Sigmoid colon (tissue), 4 donors: ENCODE data around the gene TNFSF4.

Source experiments
- CTCF ChIP-seq, 4 experiments: fragments of 450-650 bp in 3 of 4; fragments of 200-600 bp in 1 of 4; IDR thresholded peaks; one replicate each; pipeline ENCODE4 v1.5.1; 2016 to 2019; ENCODE audit warnings: antibody characterized with exemption in 4 of 4, mild to moderate bottlenecking in 3 of 4, moderate library complexity in 2 of 4
- EP300 ChIP-seq, 4 donors: sonication (generic); formaldehyde crosslinking; IDR thresholded peaks; one replicate each; pipeline ENCODE4 v1.6.1; 2017; ENCODE audit warnings: antibody characterized with exemption in 4 of 4
- POLR2A ChIP-seq, 2 donors: fragments of 450-650 bp; IDR thresholded peaks; one replicate each; pipeline ENCODE4 v1.6.1; 2016; ENCODE audit warnings: antibody characterized with exemption in 2 of 2, mild to moderate bottlenecking in 2 of 2, moderate library complexity in 2 of 2

GRCh38 chr1:173204693-173205092 is 2.4 kb downstream of the TNFSF4 start:
- TF ChIP-seq POLR2A (IDR thresholded peaks at IDR 0.05) (no peak), EP300 (IDR thresholded peaks at IDR 0.05) (no peak), CTCF (IDR thresholded peaks at IDR 0.05) (no peak)
